ENCODE data around the gene AKR1E2. TPM values are rescaled to one million over a fixed set of nuclear protein-coding genes. Genes with fewer than 3 reads are reported as not detected.
A peak's percentile ranks its signal among the peaks of the same experiment; 100 is the strongest.

AKR1E2 gene
- total RNA-seq, 1 experiment from 2014 or later = 11.3 TPM

DNA sequence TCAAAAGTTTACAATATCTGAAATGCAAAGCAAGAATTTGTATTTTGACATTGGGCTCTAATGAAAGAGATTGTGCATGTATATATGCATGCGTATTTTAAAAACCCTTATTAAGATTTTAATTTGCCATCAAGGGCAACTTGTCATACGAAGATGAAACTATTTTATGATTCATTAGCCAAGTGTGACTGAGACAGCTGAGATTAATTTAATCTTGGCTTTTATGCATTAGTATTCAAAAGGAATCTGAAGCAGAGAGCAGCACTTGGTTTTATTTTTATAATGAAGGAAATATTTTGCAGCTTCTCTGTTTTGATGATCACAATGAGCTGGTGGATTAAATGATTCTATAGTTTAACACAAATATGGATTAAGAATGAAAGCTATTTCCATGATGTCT, 45.9 kb upstream of the AKR1E2 start:
- Histone ChIP-seq H3K27ac (ENCODE audit: low read depth, low read length, poor library complexity, severe bottlenecking) (peak overlapping the region; percentile 72), H3K36me3 (ENCODE audit: insufficient read depth, low read length, poor library complexity, severe bottlenecking) (no peaks in the 10 kb centered on the region), H3K27me3 (replicated peaks; ENCODE audit: insufficient read depth, low read depth, low read length, poor library complexity) (no peaks in the 10 kb centered on the region), H3K9me3 (ENCODE audit: low read depth, low read length, poor library complexity, severe bottlenecking) (no peaks in the 10 kb centered on the region), H3K4me1 (ENCODE audit: insufficient read depth, low read length, poor library complexity, severe bottlenecking) (peaks cover 47% of the 10 kb centered on the region), H3K4me3 (ENCODE audit: low read depth, low read length, poor library complexity, severe bottlenecking) (peak overlapping the region; percentile 11)
- ChIA-PET POLR2A (ENCODE audit: low non-redundant PET) (interaction anchor here (0.6 kb wide), 1 partner anchor 51 kb away, joined by 3 read pairs; no protein-coding TSS in a partner anchor), CTCF (interaction anchor here (1.2 kb wide), 1 partner anchor 9 kb away, joined by 6 read pairs; no protein-coding TSS in a partner anchor)
- DNase-seq (ENCODE audit: low spot score) = no peak
- BruUV-seq (replicated peaks) = no TSS peak
- intact Hi-C loops (cut with micrococcal nuclease; ENCODE audit: unreplicated experiment) = no loop called here
- no peak for TF ChIP-seq EZH2 (IDR thresholded peaks at IDR 0.05; ENCODE audit: borderline replicate concordance, low read depth, low read length, poor library complexity, severe bottlenecking)
- TF ChIP-seq, protein P1, sequence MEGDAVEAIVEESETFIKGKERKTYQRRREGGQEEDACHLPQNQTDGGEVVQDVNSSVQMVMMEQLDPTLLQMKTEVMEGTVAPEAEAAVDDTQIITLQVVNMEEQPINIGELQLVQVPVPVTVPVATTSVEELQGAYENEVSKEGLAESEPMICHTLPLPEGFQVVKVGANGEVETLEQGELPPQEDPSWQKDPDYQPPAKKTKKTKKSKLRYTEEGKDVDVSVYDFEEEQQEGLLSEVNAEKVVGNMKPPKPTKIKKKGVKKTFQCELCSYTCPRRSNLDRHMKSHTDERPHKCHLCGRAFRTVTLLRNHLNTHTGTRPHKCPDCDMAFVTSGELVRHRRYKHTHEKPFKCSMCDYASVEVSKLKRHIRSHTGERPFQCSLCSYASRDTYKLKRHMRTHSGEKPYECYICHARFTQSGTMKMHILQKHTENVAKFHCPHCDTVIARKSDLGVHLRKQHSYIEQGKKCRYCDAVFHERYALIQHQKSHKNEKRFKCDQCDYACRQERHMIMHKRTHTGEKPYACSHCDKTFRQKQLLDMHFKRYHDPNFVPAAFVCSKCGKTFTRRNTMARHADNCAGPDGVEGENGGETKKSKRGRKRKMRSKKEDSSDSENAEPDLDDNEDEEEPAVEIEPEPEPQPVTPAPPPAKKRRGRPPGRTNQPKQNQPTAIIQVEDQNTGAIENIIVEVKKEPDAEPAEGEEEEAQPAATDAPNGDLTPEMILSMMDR (conservative IDR thresholded peaks at IDR 0.05; ENCODE audit: low read depth, low read length) = no peak

GRCh38 chr10:4780782-4781181, 45.2 kb upstream of the AKR1E2 start:
- no peaks in the 10 kb centered on the region for H3K9me3 ChIP-seq (ENCODE audit: low read depth, low read length, poor library complexity, severe bottlenecking)
- no peaks in the 10 kb centered on the region for H3K27me3 ChIP-seq (replicated peaks; ENCODE audit: insufficient read depth, low read depth, low read length, poor library complexity)
- TF ChIP-seq, protein P1 (conservative IDR thresholded peaks at IDR 0.05; ENCODE audit: low read depth, low read length) = no peak
- no peak for TF ChIP-seq EZH2 (IDR thresholded peaks at IDR 0.05; ENCODE audit: borderline replicate concordance, low read depth, low read length, poor library complexity, severe bottlenecking)
- H3K4me3 ChIP-seq (ENCODE audit: low read depth, low read length, poor library complexity, severe bottlenecking) = peak overlapping the region; percentile 11
- ChIA-PET CTCF (interaction anchor here (0.5 to 1.2 kb wide), 3 partner anchors 10 to 603 kb away, joined by 5 to 6 read pairs (median 5); no protein-coding TSS in a partner anchor), POLR2A (ENCODE audit: low non-redundant PET) (interaction anchor here (0.6 kb wide), 1 partner anchor 52 kb away, joined by 3 read pairs; no protein-coding TSS in a partner anchor)
- peak; percentile 93 for DNase-seq (ENCODE audit: low spot score)
- H3K4me1 ChIP-seq (ENCODE audit: insufficient read depth, low read length, poor library complexity, severe bottlenecking) = peaks cover 49% of the 10 kb centered on the region
- H3K27ac ChIP-seq (ENCODE audit: low read depth, low read length, poor library complexity, severe bottlenecking) = peak overlapping the region; percentile 72
- H3K36me3 ChIP-seq (ENCODE audit: insufficient read depth, low read length, poor library complexity, severe bottlenecking) = no peaks in the 10 kb centered on the region
- intact Hi-C loops (cut with micrococcal nuclease; ENCODE audit: unreplicated experiment) = no loop called here
- no TSS peak for BruUV-seq (replicated peaks)

- H3K4me1 ChIP-seq (ENCODE audit: insufficient read depth, low read length, poor library complexity, severe bottlenecking) = peaks cover 49% of the 10 kb centered on the region
- no TSS peak for BruUV-seq (replicated peaks)
- intact Hi-C loops (cut with micrococcal nuclease; ENCODE audit: unreplicated experiment) = no loop called here
These were observed 44.1 kb upstream of the AKR1E2 start for GRCh38 chr10:4781955-4782354.

More at GRCh38 chr10:4781955-4782354, 44.1 kb upstream of the AKR1E2 start:
- peak overlapping the region; percentile 72 for H3K27ac ChIP-seq (ENCODE audit: low read depth, low read length, poor library complexity, severe bottlenecking)
- ChIA-PET CTCF (no interaction called here), POLR2A (ENCODE audit: low non-redundant PET) (no interaction called here)
- no peak for DNase-seq (ENCODE audit: low spot score)
- no peak for TF ChIP-seq EZH2 (IDR thresholded peaks at IDR 0.05; ENCODE audit: borderline replicate concordance, low read depth, low read length, poor library complexity, severe bottlenecking)
- TF ChIP-seq, protein P1 (conservative IDR thresholded peaks at IDR 0.05; ENCODE audit: low read depth, low read length) = no peak
- H3K36me3 ChIP-seq (ENCODE audit: insufficient read depth, low read length, poor library complexity, severe bottlenecking) = no peaks in the 10 kb centered on the region
- no peak overlapping the region for H3K4me3 ChIP-seq (ENCODE audit: low read depth, low read length, poor library complexity, severe bottlenecking)
- no peaks in the 10 kb centered on the region for H3K27me3 ChIP-seq (replicated peaks; ENCODE audit: insufficient read depth, low read depth, low read length, poor library complexity)
- no peaks in the 10 kb centered on the region for H3K9me3 ChIP-seq (ENCODE audit: low read depth, low read length, poor library complexity, severe bottlenecking)
